Tibial nerve (tissue), 4 donors: ENCODE measurements around the gene CBFB.

Experiments used
- EP300 ChIP-seq, 2 donors: sonication (generic); formaldehyde crosslinking; IDR thresholded peaks; one replicate each; pipeline ENCODE4 v1.6.1; 2017; ENCODE audit warnings: antibody characterized with exemption in 2 of 2, mild to moderate bottlenecking in 1 of 2
- POLR2A ChIP-seq, 2 donors: fragments of 450-650 bp; IDR thresholded peaks; one replicate each; pipeline ENCODE4 v1.6.1; 2017; ENCODE audit warnings: antibody characterized with exemption in 2 of 2, mild to moderate bottlenecking in 2 of 2, moderate library complexity in 2 of 2
- TF ChIP-seq, protein P1 (sequence below), 5 experiments: fragments of 200-600 bp in 3 of 5; fragments of 450-650 bp in 2 of 5; sonication (generic) in 3 of 5; IDR thresholded peaks; one replicate each; pipeline ENCODE4 v1.5.1; 2016 to 2019; ENCODE audit warnings: antibody characterized with exemption in 5 of 5, mild to moderate bottlenecking in 3 of 5, moderate library complexity in 2 of 5

DNA sequence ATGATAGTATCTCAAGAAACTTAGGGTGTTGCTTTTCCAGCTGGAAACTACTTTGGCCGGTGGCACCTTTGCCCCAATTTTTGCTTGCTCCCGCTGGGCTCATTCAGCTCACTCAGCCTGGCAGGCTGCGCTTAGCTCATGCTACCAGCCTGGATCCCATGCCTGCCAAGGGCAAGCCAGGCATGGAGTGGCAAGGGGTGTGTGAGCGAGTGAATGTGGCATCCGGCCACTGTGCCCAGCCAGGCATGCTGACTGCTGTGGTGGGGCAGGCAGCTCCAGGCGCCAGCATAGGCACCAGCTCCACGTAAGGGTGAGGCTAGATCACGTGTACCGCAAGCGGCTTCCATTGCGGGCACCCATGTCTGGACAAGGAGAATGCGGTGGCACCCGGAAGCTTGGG lies 112.4 kb downstream of the CBFB start:
- TF ChIP-seq EP300 (IDR thresholded peaks at IDR 0.05) (no peak), POLR2A (IDR thresholded peaks at IDR 0.05) (no peak)
- TF ChIP-seq, protein P1, sequence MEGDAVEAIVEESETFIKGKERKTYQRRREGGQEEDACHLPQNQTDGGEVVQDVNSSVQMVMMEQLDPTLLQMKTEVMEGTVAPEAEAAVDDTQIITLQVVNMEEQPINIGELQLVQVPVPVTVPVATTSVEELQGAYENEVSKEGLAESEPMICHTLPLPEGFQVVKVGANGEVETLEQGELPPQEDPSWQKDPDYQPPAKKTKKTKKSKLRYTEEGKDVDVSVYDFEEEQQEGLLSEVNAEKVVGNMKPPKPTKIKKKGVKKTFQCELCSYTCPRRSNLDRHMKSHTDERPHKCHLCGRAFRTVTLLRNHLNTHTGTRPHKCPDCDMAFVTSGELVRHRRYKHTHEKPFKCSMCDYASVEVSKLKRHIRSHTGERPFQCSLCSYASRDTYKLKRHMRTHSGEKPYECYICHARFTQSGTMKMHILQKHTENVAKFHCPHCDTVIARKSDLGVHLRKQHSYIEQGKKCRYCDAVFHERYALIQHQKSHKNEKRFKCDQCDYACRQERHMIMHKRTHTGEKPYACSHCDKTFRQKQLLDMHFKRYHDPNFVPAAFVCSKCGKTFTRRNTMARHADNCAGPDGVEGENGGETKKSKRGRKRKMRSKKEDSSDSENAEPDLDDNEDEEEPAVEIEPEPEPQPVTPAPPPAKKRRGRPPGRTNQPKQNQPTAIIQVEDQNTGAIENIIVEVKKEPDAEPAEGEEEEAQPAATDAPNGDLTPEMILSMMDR (IDR thresholded peaks at IDR 0.05), result no peak
